Colonic mucosa (tissue), 4 donors: ENCODE results near the gene CFAP300. TPM values are rescaled to one million over a fixed set of nuclear protein-coding genes. Genes with fewer than 3 reads are reported as not detected.

Source experiments
- DNase-seq: peaks from one replicate; pipeline ENCODE4 v3.0.0-alpha.2; 2020
- H3K27ac ChIP-seq: fragments of 200-600 bp; one replicate; pipeline ENCODE4 v1.8.0; 2021
- H3K27me3 ChIP-seq: fragments of 200-600 bp; one replicate; pipeline ENCODE4 v1.8.0; 2021
- H3K36me3 ChIP-seq: fragments of 200-600 bp; one replicate; pipeline ENCODE4 v1.8.0; 2021
- H3K4me1 ChIP-seq: fragments of 200-600 bp; one replicate; pipeline ENCODE4 v1.8.0; 2021; ENCODE audit warnings: mild to moderate bottlenecking
- H3K4me3 ChIP-seq: fragments of 200-600 bp; one replicate; pipeline ENCODE4 v1.8.0; 2021
- H3K9ac ChIP-seq, 2 donors: one replicate each; pipeline ENCODE4 v1.7.0; 2013; ENCODE audit warnings: control low read depth in 2 of 2, low read depth in 2 of 2, low read length in 2 of 2
- H3K9me3 ChIP-seq: fragments of 200-600 bp; one replicate; pipeline ENCODE4 v1.8.0; 2021
- intact Hi-C: fragments of 100-400 bp; cut with DNase I; formaldehyde crosslinking; loops from one replicate; pipeline ENCODE4 v1.14.1; 2022
- total RNA-seq, 2 donors: library from RNA; stranded (reverse); fragmentation: NEBNext Ultra II Directional in 1 of 2; extraction: Animal tissue kit (Norgen Biotek cat#: 25700) in 1 of 2; gene quantifications; one replicate each; pipeline ENCODE4 v1.2.1, GENCODE V29; 2021
- TF ChIP-seq, protein P1 (sequence below): fragments of 200-600 bp; IDR thresholded peaks from one replicate; pipeline ENCODE4 v1.8.0; 2022; ENCODE audit warnings: antibody characterized with exemption, mild to moderate bottlenecking
- donor health status: healthy.
- donor health status: DM: no; HTN: no; CAD: no.
- donor health status: DM: no; HTN: no; CAD: no.

The CFAP300 gene
- total RNA-seq, 2 donors from 2014 or later = 0.45 TPM; not detected in 1

DNA sequence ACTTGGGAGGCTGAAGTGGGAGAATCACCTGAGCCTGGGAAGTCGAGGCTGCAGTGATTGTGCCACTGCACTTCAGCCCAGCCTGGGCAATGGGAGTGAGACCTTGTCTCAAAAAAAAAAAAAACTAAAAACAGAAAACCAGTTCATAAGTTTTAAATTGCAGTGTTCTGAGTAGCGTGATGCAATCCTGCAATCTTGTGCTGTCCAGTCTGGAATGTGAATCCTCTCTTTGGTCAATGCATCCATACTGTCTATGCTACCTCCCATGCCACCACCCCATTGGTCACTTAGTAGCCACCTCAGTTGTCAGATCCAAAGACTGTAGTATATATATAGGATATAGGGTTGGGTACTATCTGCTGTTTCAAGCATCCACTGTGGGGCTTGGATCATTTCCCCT lies 74.1 kb downstream of the CFAP300 start:
- H3K27me3 ChIP-seq = no peaks in the 10 kb centered on the region

More for the DNA sequence above, 74.1 kb downstream of the CFAP300 start:
- H3K36me3 ChIP-seq = no peaks in the 10 kb centered on the region
- H3K4me1 ChIP-seq = peaks cover 5% of the 10 kb centered on the region
- DNase-seq = no peak
- no peaks in the 10 kb centered on the region for H3K9me3 ChIP-seq
- no peak overlapping the region for H3K27ac ChIP-seq
- H3K9ac ChIP-seq = no peak overlapping the region
- TF ChIP-seq, protein P1, sequence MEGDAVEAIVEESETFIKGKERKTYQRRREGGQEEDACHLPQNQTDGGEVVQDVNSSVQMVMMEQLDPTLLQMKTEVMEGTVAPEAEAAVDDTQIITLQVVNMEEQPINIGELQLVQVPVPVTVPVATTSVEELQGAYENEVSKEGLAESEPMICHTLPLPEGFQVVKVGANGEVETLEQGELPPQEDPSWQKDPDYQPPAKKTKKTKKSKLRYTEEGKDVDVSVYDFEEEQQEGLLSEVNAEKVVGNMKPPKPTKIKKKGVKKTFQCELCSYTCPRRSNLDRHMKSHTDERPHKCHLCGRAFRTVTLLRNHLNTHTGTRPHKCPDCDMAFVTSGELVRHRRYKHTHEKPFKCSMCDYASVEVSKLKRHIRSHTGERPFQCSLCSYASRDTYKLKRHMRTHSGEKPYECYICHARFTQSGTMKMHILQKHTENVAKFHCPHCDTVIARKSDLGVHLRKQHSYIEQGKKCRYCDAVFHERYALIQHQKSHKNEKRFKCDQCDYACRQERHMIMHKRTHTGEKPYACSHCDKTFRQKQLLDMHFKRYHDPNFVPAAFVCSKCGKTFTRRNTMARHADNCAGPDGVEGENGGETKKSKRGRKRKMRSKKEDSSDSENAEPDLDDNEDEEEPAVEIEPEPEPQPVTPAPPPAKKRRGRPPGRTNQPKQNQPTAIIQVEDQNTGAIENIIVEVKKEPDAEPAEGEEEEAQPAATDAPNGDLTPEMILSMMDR = no peak
- H3K4me3 ChIP-seq = no peak overlapping the region
- intact Hi-C loops = no loop called here

Other genes starting within 250 kb of the CFAP300 start
- 1 to 10 TPM; 2.6 to 3.6 TPM for gene CEP126, start 132.4 kb upstream of the CFAP300 start, total RNA-seq
- gene ANGPTL5, start 130.9 kb upstream of the CFAP300 start, total RNA-seq = not detected
- gene YAP1, start 63.0 kb downstream of the CFAP300 start, total RNA-seq = 10 to 100 TPM; 43.9 to 71.7 TPM